ENCODE measurements around the gene OPA3.

DNA sequence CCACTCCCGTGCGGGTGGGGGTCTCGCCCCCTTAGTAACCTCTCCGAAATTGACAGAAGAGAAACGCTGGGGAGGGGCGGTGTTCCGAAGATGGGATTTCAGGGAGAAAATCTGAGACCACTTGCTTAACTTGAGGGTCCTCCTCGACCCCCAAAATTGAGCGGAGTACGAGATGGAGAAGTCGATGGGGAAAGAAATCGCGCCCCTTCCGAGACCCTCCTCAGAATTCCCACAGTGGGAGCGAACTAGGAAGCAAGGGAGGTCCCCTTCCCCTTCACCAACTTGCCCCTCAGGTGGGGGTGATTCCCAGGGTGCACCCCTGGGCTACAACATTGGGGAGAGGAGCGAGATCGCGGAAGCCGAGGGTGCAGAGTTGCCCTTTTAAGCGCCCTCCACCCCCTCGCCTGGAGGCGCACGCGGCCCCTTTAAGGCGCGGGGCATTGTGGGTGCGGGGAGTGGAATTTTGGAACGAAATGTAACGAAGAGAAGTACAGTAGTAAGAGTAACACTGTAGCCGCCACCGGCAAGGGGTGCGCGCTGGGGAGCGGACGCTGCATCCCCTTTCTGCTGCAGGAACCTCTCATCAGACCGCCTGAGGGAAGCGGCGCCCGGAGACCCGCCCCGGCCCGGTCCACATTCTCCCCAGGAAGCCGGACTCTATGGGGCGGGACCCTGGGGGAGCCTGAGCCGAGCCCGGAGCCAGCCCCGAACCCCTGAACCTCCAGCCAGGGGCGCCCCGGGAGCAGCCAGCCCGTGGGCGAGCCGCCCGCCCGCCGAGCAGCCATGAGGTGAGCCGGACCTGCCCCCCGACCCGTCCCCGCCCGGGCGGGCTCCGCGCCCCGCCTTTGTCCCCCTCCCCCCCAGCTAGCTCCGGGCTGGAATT is 77.4 kb downstream of the OPA3 start, which contains the start of gene VASP:
- TF ChIP-seq CTCF (conservative IDR thresholded peaks at IDR 0.05 in 1 of 2, IDR thresholded peaks at IDR 0.05 in 1 of 2; ENCODE audit: extremely low read depth in 1 of 2, insufficient read depth in 1 of 2, low read depth in 1 of 2, low read length in 2 of 2) (no peak), EZH2 (IDR thresholded peaks at IDR 0.05; ENCODE audit: borderline replicate concordance, low read length) (no peak)
